Activated CD8-positive, alpha-beta memory T cell treated with anti-CD3 and anti-CD28 coated beads, Interleukin-2, amount 10 ng/mL, durations not matched to agents 7 days and 5 days (primary cell): Measurements from ENCODE around the gene PNPT1. TPM values are rescaled to one million over a fixed set of nuclear protein-coding genes. Genes with fewer than 3 reads are reported as not detected.
"Not testable (repeated sequence)": the region's sequence is repeated elsewhere in the genome, so short reads cannot be mapped to it uniquely, and the experiment has no call there.

Experiments
- ATAC-seq: fragments of 150-1000 bp; cut with Tn5 transposase; one replicate; pipeline ENCODE4 v1.10.0; 2021; ENCODE audit warnings: moderate library complexity
- CTCF ChIA-PET: fragments of 350-600 bp; sonication (Branson Sonifier 250); formaldehyde crosslinking; loops from one replicate; lab custom pipeline; 2021; ENCODE audit warnings: antibody characterized with exemption; lab: Charles Lee
- DNase-seq: peaks from one replicate; pipeline ENCODE4 v3.0.0-alpha.2; 2020
- H3K27ac Mint-ChIP-seq: one replicate; pipeline ENCODE4 v1.8.0; 2021; ENCODE audit warnings: mild to moderate bottlenecking, mixed read lengths
- H3K27me3 Mint-ChIP-seq: one replicate; pipeline ENCODE4 v1.8.0; 2021; ENCODE audit warnings: mixed read lengths
- H3K36me3 Mint-ChIP-seq: one replicate; pipeline ENCODE4 v1.8.0; 2021; ENCODE audit warnings: mild to moderate bottlenecking, mixed read lengths
- H3K4me1 Mint-ChIP-seq: one replicate; pipeline ENCODE4 v1.8.0; 2021; ENCODE audit warnings: mixed read lengths
- H3K4me3 Mint-ChIP-seq: one replicate; pipeline ENCODE4 v1.8.0; 2021; ENCODE audit warnings: mild to moderate bottlenecking, moderate library complexity, mixed read lengths
- H3K9me3 Mint-ChIP-seq: one replicate; pipeline ENCODE4 v1.8.0; 2022; ENCODE audit warnings: low read depth, mixed read lengths
- total RNA-seq, 2 experiments: library from RNA; stranded (reverse); gene quantifications; one replicate each; pipeline ENCODE4 v1.2.3, GENCODE V29; 2021

The PNPT1 gene
- total RNA-seq, 2 experiments from 2014 or later, result 67.6 to 73.9 TPM

DNA sequence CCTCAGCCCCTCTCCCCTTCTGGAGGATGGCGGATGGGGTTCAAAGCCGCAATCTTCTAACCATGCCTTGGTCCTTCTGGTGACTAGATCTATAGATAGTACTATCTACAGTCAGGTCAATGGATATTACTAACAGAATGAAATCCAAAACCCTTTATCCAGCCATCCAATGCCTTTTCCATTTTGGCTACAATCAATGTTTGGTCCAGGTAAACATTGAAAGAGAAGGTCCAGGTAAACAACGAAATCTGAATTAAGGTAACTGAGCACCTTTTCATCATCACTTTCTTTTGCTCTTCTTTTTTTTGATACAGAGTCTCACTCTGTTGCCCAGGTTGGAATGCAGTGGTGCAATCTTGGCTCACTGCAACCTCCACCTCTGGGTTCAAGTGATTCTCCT is 85.9 kb downstream of the PNPT1 start:
- Mint-ChIP-seq H3K4me1 (peaks cover 31% of the 10 kb centered on the region), H3K36me3 (peaks cover 44% of the 10 kb centered on the region), H3K27ac (no peak overlapping the region), H3K4me3 (no peak overlapping the region), H3K9me3 (no peaks in the 10 kb centered on the region), H3K27me3 (no peaks in the 10 kb centered on the region)
- DNase-seq, result no peak
- CTCF ChIA-PET, result no interaction called here
- ATAC-seq, result no peak

DNA sequence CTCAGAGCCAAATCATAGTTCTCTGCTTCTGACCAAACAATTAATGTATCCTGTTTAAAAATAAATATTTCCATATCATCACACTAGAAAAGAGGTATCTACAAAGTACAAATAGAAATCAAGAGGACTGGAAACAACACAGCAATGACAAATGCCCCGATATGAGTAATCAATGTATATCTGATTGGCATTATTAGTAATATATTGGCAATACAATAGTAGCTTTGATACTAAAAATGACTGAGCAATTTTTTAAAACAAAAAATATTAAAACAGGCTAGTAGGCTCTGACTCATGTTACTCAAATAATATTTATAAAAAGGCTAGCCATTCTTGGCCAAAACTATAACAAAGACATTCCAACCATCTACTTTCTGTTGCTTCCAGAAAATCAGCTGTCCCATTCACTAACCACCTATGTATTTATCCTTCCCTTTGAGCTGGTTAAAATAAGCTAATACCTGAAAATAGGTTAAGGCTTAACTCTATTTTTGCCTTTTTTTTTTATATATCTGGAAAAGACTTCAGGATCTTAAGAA is 89.5 kb downstream of the PNPT1 start:
- no peak for DNase-seq
- no peak for ATAC-seq
- no peaks in the 10 kb centered on the region for H3K27me3 Mint-ChIP-seq
- no peak overlapping the region for H3K27ac Mint-ChIP-seq
- no peak overlapping the region for H3K4me3 Mint-ChIP-seq
- peaks cover 41% of the 10 kb centered on the region for H3K36me3 Mint-ChIP-seq
- H3K4me1 Mint-ChIP-seq, result peaks cover 33% of the 10 kb centered on the region
- no peaks in the 10 kb centered on the region for H3K9me3 Mint-ChIP-seq
- CTCF ChIA-PET, result no interaction called here

DNA sequence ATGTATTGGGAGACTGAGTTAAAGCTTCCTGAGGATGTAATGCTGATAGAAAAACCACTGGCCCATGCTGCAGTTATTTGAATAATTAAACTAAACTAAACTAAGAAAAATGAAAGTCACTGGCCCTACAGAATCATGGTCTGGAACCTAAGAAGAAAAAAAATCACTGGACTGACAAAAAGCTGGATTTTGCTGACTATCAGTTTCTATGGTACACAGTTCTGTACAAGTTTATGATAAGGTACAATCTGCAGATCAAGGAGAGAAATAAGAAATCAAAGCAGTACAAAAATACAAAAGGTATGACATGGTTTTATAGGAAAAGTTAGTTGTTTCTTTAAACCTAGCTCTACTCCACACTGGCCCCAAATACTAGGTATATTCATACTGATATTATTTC is 91.8 kb downstream of the PNPT1 start:
- Mint-ChIP-seq H3K9me3 (no peaks in the 10 kb centered on the region), H3K27me3 (no peaks in the 10 kb centered on the region), H3K4me3 (no peak overlapping the region), H3K4me1 (peaks cover 28% of the 10 kb centered on the region), H3K27ac (no peak overlapping the region), H3K36me3 (peaks cover 48% of the 10 kb centered on the region)
- CTCF ChIA-PET, result no interaction called here
- DNase-seq (no peak), ATAC-seq (no peak)

DNA sequence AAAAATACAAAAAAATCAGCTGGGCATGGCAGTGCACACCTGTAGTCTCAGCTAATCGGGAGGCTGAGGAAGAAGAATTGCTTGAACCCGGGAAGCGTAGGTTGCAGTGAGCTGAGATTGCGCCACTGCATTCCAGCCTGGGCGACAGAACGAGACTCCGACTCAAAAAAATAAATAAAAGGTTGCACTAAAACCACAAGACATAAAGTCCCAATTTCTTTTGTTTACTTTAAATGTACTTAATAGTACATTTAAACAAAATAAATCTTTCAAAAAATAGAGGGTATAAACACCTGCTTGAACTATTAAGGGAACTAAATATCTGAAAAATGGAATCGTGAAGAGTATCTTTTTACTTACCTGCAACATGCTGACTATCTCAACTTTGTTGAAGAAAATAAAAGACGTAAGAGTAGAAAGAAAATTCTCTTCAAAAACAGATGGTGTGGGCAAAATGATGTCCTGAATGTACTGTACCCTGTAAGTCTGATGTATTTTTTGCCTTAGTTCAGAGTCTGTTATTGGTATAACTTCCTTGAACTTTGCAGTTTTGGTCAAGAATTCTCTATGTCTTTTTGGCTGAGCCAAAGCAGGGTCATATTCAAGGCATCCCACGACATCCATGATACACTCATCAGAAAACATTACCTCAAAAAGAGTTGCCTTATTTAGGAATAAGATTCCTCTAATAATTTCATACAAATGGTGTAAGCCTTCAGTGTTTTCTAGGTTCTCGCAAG is 95.4 kb downstream of the PNPT1 start:
- H3K9me3 Mint-ChIP-seq, result no peaks in the 10 kb centered on the region

DNA sequence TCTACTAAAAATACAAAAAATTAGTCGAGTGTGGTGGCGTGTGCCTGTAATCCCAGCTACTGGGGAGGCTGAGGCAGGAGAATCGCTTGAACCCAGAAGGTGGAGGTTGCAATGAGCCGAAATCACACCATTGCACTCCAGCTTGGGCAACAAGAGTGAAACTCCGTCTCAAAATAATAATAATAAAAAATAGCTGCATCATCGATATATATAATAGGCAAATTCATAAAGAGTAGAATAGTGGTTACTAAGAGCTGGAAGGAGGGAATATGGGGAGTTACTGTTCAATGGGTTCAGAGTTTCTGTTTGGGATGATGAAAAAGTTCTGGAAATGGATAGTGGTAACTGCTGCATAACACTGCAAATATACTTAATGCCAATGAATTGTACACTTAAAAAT is 96.8 kb downstream of the PNPT1 start:
- Mint-ChIP-seq H3K36me3 (peaks cover 36% of the 10 kb centered on the region), H3K4me1 (peaks cover 26% of the 10 kb centered on the region)
- not testable (repeated sequence) for H3K27me3 Mint-ChIP-seq, ATAC-seq, DNase-seq, H3K9me3 Mint-ChIP-seq, H3K4me3 Mint-ChIP-seq, H3K27ac Mint-ChIP-seq
- CTCF ChIA-PET, result interaction anchor here (1.0 kb wide), 1 partner anchor 339 kb away, joined by 3 read pairs; no protein-coding TSS in a partner anchor

More for the DNA sequence above, 95.4 kb downstream of the PNPT1 start:
- CTCF ChIA-PET, result interaction anchor here (1.0 kb wide), 1 partner anchor 11 kb away, joined by 3 read pairs; no protein-coding TSS in a partner anchor
- no peak overlapping the region for H3K4me3 Mint-ChIP-seq
- ATAC-seq, result no peak
- peaks cover 24% of the 10 kb centered on the region for H3K4me1 Mint-ChIP-seq
- no peaks in the 10 kb centered on the region for H3K27me3 Mint-ChIP-seq
- DNase-seq, result no peak
- H3K27ac Mint-ChIP-seq, result no peak overlapping the region
- peaks cover 49% of the 10 kb centered on the region for H3K36me3 Mint-ChIP-seq

DNA sequence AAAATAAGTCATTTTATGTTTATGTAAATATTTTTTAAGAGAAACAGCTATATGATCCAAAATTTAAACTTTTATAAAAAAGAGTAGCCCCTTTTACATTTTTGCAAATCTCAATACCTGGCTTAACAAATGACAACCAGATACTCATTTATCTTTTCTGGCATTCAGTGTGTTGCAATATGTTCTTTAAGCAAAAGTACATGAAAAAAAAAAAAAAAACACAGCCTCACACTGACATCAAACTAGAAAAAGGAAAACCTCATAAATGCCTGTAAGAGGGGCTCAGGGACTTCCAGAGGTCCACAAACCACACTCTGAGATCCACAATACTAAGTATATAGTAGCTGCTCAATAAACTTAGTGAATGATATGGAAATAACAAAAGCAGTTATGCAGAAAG is 98.1 kb downstream of the PNPT1 start:
- H3K4me3 Mint-ChIP-seq, result no peak overlapping the region
- peaks cover 34% of the 10 kb centered on the region for H3K4me1 Mint-ChIP-seq
- H3K27me3 Mint-ChIP-seq, result no peaks in the 10 kb centered on the region
- no peak overlapping the region for H3K27ac Mint-ChIP-seq
- CTCF ChIA-PET, result interaction anchor here (0.7 kb wide), 1 partner anchor 333 kb away, joined by 3 read pairs; no protein-coding TSS in a partner anchor
- H3K9me3 Mint-ChIP-seq, result no peaks in the 10 kb centered on the region
- H3K36me3 Mint-ChIP-seq, result peaks cover 34% of the 10 kb centered on the region
- ATAC-seq (no peak), DNase-seq (no peak)

DNA sequence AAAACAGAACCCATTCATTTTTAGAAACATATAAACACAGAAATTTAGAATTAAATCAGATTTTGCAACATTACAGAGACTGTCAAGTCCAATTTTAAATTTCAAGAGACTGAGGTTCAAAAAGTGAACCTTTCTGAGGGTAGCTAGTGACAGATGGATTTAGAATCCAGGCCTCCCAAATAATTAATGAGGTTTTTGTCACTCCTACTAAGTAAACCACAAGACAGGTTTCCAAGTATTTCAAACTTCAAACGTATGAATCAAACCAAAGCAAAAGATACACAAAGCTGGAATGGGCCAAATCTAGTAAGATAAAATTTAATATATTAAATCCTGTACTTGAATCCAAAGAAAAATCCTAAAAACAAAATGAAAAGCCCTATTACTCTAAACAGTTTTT is 101.5 kb downstream of the PNPT1 start:
- Mint-ChIP-seq H3K27ac (no peak overlapping the region), H3K36me3 (peaks cover 15% of the 10 kb centered on the region), H3K9me3 (no peaks in the 10 kb centered on the region), H3K4me1 (peaks cover 25% of the 10 kb centered on the region), H3K27me3 (no peaks in the 10 kb centered on the region), H3K4me3 (no peak overlapping the region)
- ATAC-seq, result no peak
- DNase-seq, result no peak
- CTCF ChIA-PET, result interaction anchor here (1.5 kb wide), 1 partner anchor 24 kb away, joined by 3 read pairs; no protein-coding TSS in a partner anchor

DNA sequence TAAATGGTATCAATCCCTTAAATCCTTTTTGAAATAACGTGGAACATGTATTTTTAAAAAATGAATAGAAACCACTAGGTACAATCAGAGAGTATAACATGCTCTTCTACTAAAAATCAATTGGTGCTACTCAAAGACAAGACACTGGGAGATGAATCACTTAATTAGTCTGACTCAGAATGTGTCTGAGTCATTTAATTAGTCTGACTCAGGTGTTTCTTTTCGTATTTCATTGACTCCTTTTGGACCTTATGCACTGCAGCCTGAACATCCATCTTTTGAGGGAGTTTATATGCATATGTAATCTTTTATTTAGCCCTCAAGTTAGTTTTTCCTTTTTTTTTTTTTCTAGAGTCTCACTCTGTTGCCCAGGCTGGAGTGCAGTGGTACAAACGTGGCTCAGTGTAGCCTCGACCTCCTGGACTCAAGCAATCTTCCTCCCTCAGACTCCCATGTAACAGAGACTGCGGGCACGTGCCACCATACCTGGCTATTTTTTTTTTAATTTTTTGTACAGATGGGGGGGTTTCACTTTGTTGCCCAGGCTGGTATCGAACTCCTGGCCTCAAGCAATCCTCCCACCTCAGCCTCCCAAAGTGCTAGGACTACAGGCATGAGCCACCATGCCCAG is 102.7 kb downstream of the PNPT1 start:
- Mint-ChIP-seq H3K4me3 (no peak overlapping the region), H3K4me1 (peaks cover 23% of the 10 kb centered on the region), H3K9me3 (no peaks in the 10 kb centered on the region), H3K36me3 (peaks cover 14% of the 10 kb centered on the region), H3K27me3 (no peaks in the 10 kb centered on the region), H3K27ac (peak overlapping the region; percentile 47)
- CTCF ChIA-PET, result interaction anchor here (1.5 kb wide), 1 partner anchor 22 kb away, joined by 3 read pairs; no protein-coding TSS in a partner anchor
- ATAC-seq (peak; percentile 98), DNase-seq (no peak)

DNA sequence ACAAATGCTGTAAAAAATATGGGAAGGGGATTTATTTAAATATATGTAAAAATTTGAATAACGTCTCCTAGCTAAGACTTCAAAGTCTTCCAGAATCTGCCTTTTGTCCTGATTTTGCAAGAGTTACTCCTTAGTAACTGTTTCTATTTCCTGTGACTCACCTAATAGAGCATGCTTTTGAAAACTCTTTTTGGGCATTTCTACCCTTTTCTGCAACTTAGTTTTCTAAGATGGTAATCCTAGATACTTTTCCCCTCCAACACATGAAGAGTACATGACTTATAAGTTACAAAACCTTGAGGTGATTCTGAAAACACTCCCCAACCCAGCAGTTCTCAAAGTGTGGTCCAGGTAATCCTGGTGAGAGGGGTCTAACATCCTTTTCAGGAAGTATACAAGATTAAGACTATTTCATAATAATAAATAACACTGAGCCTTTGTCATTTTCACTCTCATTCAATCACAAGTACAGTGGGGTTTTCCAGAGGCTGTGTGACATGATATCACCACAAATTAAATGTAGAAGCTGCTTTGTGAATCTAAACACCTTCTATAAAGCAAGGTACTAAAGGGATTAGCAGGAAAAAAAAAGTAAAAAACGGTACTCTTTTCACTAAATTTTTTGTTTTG is 108.1 kb downstream of the PNPT1 start:
- H3K9me3 Mint-ChIP-seq, result no peaks in the 10 kb centered on the region
- DNase-seq, result no peak
- H3K27ac Mint-ChIP-seq, result no peak overlapping the region
- ATAC-seq, result no peak
- CTCF ChIA-PET, result no interaction called here
- H3K4me1 Mint-ChIP-seq, result peaks cover 17% of the 10 kb centered on the region
- peaks cover 29% of the 10 kb centered on the region for H3K36me3 Mint-ChIP-seq
- no peak overlapping the region for H3K4me3 Mint-ChIP-seq
- no peaks in the 10 kb centered on the region for H3K27me3 Mint-ChIP-seq

Other genes with a start within 250 kb of the PNPT1 start
- 10 to 100 TPM; 15.7 to 21.1 TPM for gene CFAP36, start 174.1 kb downstream of the PNPT1 start, total RNA-seq
- 10 to 100 TPM; 67.3 to 76.9 TPM for gene PPP4R3B, start 76.2 kb downstream of the PNPT1 start, total RNA-seq
- gene EFEMP1, start 229.9 kb upstream of the PNPT1 start, total RNA-seq, result not detected